ENCODE measurements around the gene ARHGAP24. TPM values are rescaled to one million over a fixed set of nuclear protein-coding genes. Genes with fewer than 3 reads are reported as not detected.

Gene ARHGAP24
- total RNA-seq, 1 donor from 2014 or later, result 11.1 TPM

DNA sequence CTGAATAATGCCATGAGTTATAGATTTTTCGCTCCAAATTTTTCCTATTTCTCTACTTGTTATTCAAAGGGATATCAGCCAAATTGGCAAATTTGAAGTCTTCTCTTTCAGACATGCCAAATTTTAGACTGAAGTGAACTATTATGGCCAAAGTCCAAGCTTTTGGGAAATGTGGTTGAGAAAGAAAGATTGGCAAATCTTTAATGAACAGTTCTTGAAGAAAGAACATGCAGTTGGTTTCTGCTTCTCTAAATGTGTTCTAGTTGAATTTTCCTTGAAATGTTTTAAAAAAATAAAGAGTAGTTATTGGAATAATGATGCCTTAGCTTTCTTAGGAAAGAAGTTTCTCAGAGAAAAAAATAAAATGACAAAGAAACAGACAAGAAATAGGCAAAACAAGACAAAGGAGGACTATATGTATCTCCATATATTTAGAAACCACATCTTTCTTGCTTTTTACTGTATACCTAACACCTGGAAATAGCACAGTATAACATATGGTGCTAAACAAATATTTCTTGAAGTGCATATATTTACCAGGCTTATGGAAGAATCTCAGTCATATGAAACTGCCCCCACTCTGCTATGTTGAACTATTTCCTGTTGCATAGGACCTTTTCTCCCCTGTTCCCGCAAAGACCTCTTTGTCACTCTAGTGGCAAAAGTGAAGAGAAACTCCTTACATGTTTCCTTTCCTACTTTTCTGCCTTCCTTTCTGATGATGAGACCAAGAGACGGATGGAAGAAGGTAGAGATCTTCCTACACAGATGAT is 250.0 kb downstream of the ARHGAP24 start:
- H3K4me3 ChIP-seq (ENCODE audit: low read depth, low read length), result no peak overlapping the region
- FAIRE-seq (no peak), DNase-seq (ENCODE audit: low read depth) (no peak)
- H3K36me3 ChIP-seq (ENCODE audit: control insufficient read depth, insufficient read depth, low read length), result no peaks in the 10 kb centered on the region
- no peaks in the 10 kb centered on the region for H3K27me3 ChIP-seq (ENCODE audit: control insufficient read depth, insufficient read depth, low read length)
- TF ChIP-seq, protein P1, sequence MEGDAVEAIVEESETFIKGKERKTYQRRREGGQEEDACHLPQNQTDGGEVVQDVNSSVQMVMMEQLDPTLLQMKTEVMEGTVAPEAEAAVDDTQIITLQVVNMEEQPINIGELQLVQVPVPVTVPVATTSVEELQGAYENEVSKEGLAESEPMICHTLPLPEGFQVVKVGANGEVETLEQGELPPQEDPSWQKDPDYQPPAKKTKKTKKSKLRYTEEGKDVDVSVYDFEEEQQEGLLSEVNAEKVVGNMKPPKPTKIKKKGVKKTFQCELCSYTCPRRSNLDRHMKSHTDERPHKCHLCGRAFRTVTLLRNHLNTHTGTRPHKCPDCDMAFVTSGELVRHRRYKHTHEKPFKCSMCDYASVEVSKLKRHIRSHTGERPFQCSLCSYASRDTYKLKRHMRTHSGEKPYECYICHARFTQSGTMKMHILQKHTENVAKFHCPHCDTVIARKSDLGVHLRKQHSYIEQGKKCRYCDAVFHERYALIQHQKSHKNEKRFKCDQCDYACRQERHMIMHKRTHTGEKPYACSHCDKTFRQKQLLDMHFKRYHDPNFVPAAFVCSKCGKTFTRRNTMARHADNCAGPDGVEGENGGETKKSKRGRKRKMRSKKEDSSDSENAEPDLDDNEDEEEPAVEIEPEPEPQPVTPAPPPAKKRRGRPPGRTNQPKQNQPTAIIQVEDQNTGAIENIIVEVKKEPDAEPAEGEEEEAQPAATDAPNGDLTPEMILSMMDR (IDR thresholded peaks at IDR 0.05; ENCODE audit: insufficient read depth, low read length, severe bottlenecking), result no peak

DNA sequence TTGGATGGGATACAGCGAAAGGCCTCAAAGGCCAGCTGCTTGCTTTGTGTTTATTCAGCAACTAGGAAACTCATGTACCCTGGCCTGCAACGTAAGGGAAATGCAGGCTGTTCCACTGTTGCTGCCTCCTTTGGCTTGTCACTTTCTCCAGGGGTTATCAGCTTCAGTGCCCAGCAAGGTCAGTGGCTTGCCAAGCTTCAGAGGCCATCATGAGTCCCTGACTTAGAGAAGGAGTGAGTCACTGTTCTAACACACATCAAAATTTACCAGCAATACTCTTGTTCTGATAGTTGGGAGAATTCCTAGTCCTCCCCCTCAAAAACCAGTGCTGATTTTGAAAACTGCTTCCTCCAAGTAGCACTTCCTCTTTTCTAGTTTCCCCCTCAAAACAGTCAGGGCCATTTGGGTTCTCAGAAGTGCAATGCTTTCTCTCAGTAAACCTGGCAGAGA is 250.8 kb downstream of the ARHGAP24 start:
- TF ChIP-seq, protein P1 (IDR thresholded peaks at IDR 0.05; ENCODE audit: insufficient read depth, low read length, severe bottlenecking), result no peak
- Histone ChIP-seq H3K36me3 (ENCODE audit: control insufficient read depth, insufficient read depth, low read length) (no peaks in the 10 kb centered on the region), H3K4me3 (ENCODE audit: low read depth, low read length) (no peak overlapping the region), H3K27me3 (ENCODE audit: control insufficient read depth, insufficient read depth, low read length) (no peaks in the 10 kb centered on the region)
- DNase-seq (ENCODE audit: low read depth), result no peak
- FAIRE-seq, result peak; percentile 77

DNA sequence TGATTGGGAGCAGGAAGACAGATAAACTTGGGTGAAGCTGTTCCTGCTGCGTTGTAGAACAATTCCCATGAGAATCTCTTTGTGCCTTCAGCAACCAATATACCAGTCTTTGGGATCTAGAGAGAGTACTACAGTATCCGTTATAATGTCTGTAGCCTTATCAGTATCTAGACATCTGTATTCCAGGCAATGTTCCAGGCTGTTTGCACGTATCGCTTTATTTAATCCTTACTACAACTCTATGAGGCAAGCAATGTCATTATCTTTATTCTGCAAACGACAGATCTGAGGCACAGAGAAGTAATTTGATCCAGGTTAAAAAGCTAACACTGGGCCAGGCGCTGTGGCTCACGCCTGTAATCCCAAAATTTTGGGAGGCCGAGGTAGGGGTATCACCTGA is 251.6 kb downstream of the ARHGAP24 start:
- H3K4me3 ChIP-seq (ENCODE audit: low read depth, low read length), result no peak overlapping the region
- H3K27me3 ChIP-seq (ENCODE audit: control insufficient read depth, insufficient read depth, low read length), result no peaks in the 10 kb centered on the region
- TF ChIP-seq, protein P1 (IDR thresholded peaks at IDR 0.05; ENCODE audit: insufficient read depth, low read length, severe bottlenecking), result no peak
- no peaks in the 10 kb centered on the region for H3K36me3 ChIP-seq (ENCODE audit: control insufficient read depth, insufficient read depth, low read length)
- no peak for DNase-seq (ENCODE audit: low read depth)
- no peak for FAIRE-seq

DNA sequence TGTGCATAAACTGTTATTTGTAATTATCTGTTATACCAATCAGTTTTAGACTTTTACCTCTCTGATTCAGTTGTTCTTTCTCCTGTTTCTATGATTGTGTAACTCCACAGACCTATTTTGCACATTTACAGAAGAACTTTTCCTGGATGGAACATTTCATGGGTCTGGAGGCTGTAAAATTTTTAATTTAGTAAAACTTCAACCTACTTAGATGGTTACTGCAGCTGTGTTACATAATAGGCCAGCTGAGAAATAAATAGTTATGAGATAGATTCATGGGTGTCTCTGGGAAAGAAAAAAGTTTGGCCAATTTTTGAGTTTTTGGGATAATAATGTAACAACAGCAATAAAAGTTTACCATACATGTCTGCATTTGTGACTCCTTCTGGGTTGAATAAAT is 253.5 kb downstream of the ARHGAP24 start:
- FAIRE-seq, result no peak
- DNase-seq (ENCODE audit: low read depth), result no peak
- TF ChIP-seq, protein P1 (IDR thresholded peaks at IDR 0.05; ENCODE audit: insufficient read depth, low read length, severe bottlenecking), result no peak

DNA sequence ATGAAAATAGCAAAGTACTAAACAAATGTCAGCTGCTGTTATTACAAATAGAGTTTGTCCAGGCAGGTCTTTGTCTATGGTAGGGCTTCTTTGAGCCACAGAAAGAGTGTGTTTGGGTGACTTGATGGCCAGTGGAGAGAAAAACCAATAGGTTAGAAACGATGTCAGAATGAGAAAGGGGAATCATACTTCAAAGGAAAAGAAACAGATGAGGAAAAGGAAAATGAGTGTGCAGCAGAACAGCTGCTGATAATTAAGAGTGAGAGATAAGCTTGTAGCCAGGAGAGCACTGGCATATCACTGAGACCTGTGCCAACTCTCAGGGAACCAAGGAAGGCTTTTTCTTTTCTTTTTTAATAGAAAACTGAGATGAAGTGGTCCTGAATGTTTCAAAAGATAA is 257.2 kb downstream of the ARHGAP24 start:
- no peaks in the 10 kb centered on the region for H3K36me3 ChIP-seq (ENCODE audit: control insufficient read depth, insufficient read depth, low read length)
- DNase-seq (ENCODE audit: low read depth), result no peak
- no peak overlapping the region for H3K4me3 ChIP-seq (ENCODE audit: low read depth, low read length)
- FAIRE-seq, result no peak
- TF ChIP-seq, protein P1 (IDR thresholded peaks at IDR 0.05; ENCODE audit: insufficient read depth, low read length, severe bottlenecking), result no peak
- no peaks in the 10 kb centered on the region for H3K27me3 ChIP-seq (ENCODE audit: control insufficient read depth, insufficient read depth, low read length)

More for the DNA sequence above, 253.5 kb downstream of the ARHGAP24 start:
- H3K36me3 ChIP-seq (ENCODE audit: control insufficient read depth, insufficient read depth, low read length), result no peaks in the 10 kb centered on the region
- no peaks in the 10 kb centered on the region for H3K27me3 ChIP-seq (ENCODE audit: control insufficient read depth, insufficient read depth, low read length)
- H3K4me3 ChIP-seq (ENCODE audit: low read depth, low read length), result no peak overlapping the region

DNA sequence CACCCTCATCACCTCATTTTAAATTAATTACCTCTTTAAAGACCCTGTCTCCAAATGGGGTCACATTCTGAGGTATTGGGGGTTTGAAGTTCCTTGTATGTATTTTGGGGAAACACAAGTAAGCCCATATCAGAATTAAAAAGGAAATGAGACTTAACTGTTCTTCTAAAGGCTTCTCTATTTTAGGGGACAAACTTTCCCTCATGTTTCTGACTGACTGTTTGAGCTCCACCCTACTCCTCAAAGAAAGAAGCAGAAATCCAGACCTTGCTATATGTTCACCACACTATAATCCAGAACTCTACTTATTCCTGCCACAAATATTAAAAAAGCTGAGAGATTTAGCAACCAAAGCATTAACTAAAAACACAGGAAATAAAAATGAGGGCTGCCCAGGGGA is 258.8 kb downstream of the ARHGAP24 start:
- TF ChIP-seq, protein P1 (IDR thresholded peaks at IDR 0.05; ENCODE audit: insufficient read depth, low read length, severe bottlenecking), result no peak
- no peak for DNase-seq (ENCODE audit: low read depth)
- H3K27me3 ChIP-seq (ENCODE audit: control insufficient read depth, insufficient read depth, low read length), result no peaks in the 10 kb centered on the region
- no peaks in the 10 kb centered on the region for H3K36me3 ChIP-seq (ENCODE audit: control insufficient read depth, insufficient read depth, low read length)
- no peak overlapping the region for H3K4me3 ChIP-seq (ENCODE audit: low read depth, low read length)
- FAIRE-seq, result no peak

All from bronchial epithelial cell (primary cell).